ENCODE results near the gene RAB19. TPM values are rescaled to one million over a fixed set of nuclear protein-coding genes. Genes with fewer than 3 reads are reported as not detected.

The RAB19 gene
- total and polyA plus RNA-seq, 4 experiments from 2014 or later: 1.6 to 3.2 (median 2.3) TPM

DNA sequence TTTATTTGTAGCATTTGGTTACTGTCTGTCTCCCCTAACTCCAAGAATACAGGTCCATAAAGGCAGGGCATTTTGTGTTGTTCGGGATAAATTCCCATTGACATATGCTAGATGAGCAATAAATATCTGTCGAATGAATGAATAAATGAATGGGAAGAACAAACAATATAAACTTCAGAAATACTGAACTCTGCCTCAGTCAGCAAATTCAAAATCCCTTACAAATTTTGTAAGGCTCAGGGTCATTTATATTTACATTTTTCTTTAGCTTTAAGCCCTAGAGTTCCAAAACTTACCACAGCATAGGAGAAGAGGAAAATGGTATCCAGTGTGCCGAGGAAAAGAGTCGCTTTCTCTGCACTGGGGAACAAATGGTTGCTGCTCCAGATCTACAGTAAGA is 34.6 kb upstream of the RAB19 start:
- H3K9me3 ChIP-seq (ENCODE audit: control insufficient read depth in 1 of 2, low read length in 2 of 2): no peaks in the 10 kb centered on the region
- intact Hi-C loops (cut with micrococcal nuclease): no loop called here
- no peaks in the 10 kb centered on the region for H3K27me3 ChIP-seq (ENCODE audit: insufficient read depth, low read length)
- no peak overlapping the region for H3K4me3 ChIP-seq (ENCODE audit: low read length in 2 of 2)
- POLR2A ChIA-PET (ENCODE audit: partially characterized antibody): no interaction called here
- DNase-seq: no peak
- Mint-ChIP-seq H3K4me3 (no peak overlapping the region), H3K36me3 (peaks cover 20 to 24% of the 10 kb centered on the region in 2 donors), H3K4me1 (peaks cover 1 to 5% (median 2%) of the 10 kb centered on the region in 4 donors), H3K9me3 (no peaks in the 10 kb centered on the region), H3K27ac (no peak overlapping the region), H3K27me3 (no peaks in the 10 kb centered on the region)
- CTCF ChIA-PET (ENCODE audit: partially characterized antibody): no interaction called here
- H3K27ac ChIP-seq (ENCODE audit: low read depth, low read length): no peak overlapping the region
- peaks cover 5% of the 10 kb centered on the region for H3K36me3 ChIP-seq (ENCODE audit: insufficient read depth, low read length)
- no peaks in the 10 kb centered on the region for H3K4me1 ChIP-seq (ENCODE audit: insufficient read depth, low read length)

DNA sequence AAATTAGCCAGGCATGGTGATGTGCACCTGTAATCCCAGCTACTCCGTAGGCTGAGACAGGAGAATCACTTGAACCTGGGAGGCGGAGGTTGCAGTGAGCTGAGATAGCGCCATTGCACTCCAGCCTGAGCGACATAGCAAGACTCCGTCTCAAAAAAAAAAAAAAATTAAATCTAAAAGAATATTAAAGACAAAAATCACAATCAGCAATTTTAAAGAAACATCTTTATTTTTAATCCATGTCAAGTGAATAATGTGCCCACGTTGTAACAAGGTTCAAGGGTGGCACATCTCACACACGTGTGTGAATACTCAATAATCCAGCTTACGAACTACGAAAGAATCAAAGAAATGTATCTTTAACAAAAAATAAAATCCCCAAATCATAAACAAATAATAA is 28.5 kb upstream of the RAB19 start:
- H3K27ac ChIP-seq (ENCODE audit: low read depth, low read length): peak overlapping the region; percentile 59

DNA sequence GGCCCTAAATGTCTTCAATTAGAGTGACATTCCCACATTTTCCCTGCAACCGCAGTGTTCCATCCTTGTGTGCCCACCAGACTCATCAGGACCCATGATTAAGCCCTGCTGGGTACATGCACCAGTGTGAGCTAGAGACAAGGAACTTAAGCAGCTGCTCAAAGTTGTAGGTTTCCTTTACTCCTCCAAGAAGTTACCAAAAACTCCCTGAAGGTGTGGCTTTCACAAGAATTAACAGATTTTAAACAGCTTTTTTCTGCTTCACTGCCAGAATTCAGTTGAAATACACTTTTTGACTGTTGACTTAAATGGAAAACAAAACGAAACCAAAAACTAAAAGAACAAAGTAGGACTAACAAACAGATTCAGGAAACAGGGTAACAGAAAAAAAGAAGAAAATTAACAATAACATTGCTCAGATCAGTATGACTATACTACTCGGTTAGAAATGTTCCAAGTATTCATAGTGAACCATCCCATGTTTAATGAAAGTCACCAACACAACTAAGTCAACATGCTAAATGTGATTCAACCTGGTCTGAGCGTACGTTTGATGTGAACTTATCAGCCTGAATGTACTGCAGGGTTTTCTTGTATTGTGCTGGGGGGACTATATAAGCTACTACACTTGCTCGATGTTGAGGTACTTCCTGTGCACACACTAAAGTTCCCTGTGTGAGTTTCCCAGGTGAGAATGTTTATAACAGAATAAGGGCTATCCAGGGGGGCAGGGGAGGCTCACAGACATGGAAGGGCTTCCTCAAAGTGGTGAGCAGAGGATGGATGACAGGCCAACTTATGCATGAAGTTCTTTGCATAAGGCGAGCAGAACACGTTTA is 27.7 kb upstream of the RAB19 start:
- H3K9me3 Mint-ChIP-seq: no peaks in the 10 kb centered on the region
- Histone ChIP-seq H3K4me1 (ENCODE audit: insufficient read depth, low read length) (peaks cover 15% of the 10 kb centered on the region), H3K36me3 (ENCODE audit: insufficient read depth, low read length) (peaks cover 5% of the 10 kb centered on the region), H3K27ac (ENCODE audit: low read depth, low read length) (peak overlapping the region; percentile 59), H3K27me3 (ENCODE audit: insufficient read depth, low read length) (no peaks in the 10 kb centered on the region), H3K4me3 (ENCODE audit: low read length in 2 of 2) (peak overlapping the region; percentile 14 to 56), H3K9me3 (ENCODE audit: control insufficient read depth in 1 of 2, low read length in 2 of 2) (no peaks in the 10 kb centered on the region)
- H3K27me3 Mint-ChIP-seq: no peaks in the 10 kb centered on the region
- H3K4me1 Mint-ChIP-seq: peaks cover 10 to 23% (median 13%) of the 10 kb centered on the region in 4 donors
- H3K4me3 Mint-ChIP-seq: peak overlapping the region; percentile 75 to 99 (median 86)
- intact Hi-C loops (cut with micrococcal nuclease): no loop called here
- POLR2A ChIA-PET (ENCODE audit: partially characterized antibody): interaction anchor here (0.8 to 3.0 kb wide), 9 partner anchors 10 to 1017 kb away, joined by 3 to 15 read pairs (median 6); partner anchors contain the start of genes LUC7L2, RAB19 and SLC37A3
- peak overlapping the region; percentile 84 to 97 (median 93) for H3K27ac Mint-ChIP-seq
- peaks cover 12 to 22% of the 10 kb centered on the region in 2 donors for H3K36me3 Mint-ChIP-seq
- DNase-seq: peak in 4 of 5 donors; percentile 30 to 48 (median 40)
- CTCF ChIA-PET (ENCODE audit: partially characterized antibody): interaction anchor here (0.9 to 2.8 kb wide), 8 partner anchors 10 to 123 kb away, joined by 3 to 10 read pairs (median 4); partner anchors contain the start of gene SLC37A3

More for the DNA sequence above, 28.5 kb upstream of the RAB19 start:
- Mint-ChIP-seq H3K4me1 (peaks cover 10 to 23% (median 14%) of the 10 kb centered on the region in 4 donors), H3K27ac (peak overlapping the region; percentile 84 to 97 (median 93)), H3K4me3 (peak overlapping the region in 7 of 8 donors; percentile 81 to 99 (median 89)), H3K27me3 (no peaks in the 10 kb centered on the region), H3K36me3 (peaks cover 12 to 25% of the 10 kb centered on the region in 2 donors), H3K9me3 (no peaks in the 10 kb centered on the region)
- Histone ChIP-seq H3K27me3 (ENCODE audit: insufficient read depth, low read length) (no peaks in the 10 kb centered on the region), H3K4me3 (ENCODE audit: low read length in 2 of 2) (peak overlapping the region; percentile 14 to 56), H3K9me3 (ENCODE audit: control insufficient read depth in 1 of 2, low read length in 2 of 2) (no peaks in the 10 kb centered on the region), H3K4me1 (ENCODE audit: insufficient read depth, low read length) (peaks cover 15% of the 10 kb centered on the region), H3K36me3 (ENCODE audit: insufficient read depth, low read length) (peaks cover 5% of the 10 kb centered on the region)
- POLR2A ChIA-PET (ENCODE audit: partially characterized antibody): interaction anchor here (1.1 to 3.0 kb wide), 7 partner anchors 11 to 1016 kb away, joined by 5 to 15 read pairs (median 8); partner anchors contain the start of genes LUC7L2, RAB19 and SLC37A3
- intact Hi-C loops (cut with micrococcal nuclease): no loop called here
- CTCF ChIA-PET (ENCODE audit: partially characterized antibody): interaction anchor here (0.7 to 2.8 kb wide), 8 partner anchors 11 to 122 kb away, joined by 3 to 10 read pairs (median 4); partner anchors contain the start of gene SLC37A3
- no peak for DNase-seq

DNA sequence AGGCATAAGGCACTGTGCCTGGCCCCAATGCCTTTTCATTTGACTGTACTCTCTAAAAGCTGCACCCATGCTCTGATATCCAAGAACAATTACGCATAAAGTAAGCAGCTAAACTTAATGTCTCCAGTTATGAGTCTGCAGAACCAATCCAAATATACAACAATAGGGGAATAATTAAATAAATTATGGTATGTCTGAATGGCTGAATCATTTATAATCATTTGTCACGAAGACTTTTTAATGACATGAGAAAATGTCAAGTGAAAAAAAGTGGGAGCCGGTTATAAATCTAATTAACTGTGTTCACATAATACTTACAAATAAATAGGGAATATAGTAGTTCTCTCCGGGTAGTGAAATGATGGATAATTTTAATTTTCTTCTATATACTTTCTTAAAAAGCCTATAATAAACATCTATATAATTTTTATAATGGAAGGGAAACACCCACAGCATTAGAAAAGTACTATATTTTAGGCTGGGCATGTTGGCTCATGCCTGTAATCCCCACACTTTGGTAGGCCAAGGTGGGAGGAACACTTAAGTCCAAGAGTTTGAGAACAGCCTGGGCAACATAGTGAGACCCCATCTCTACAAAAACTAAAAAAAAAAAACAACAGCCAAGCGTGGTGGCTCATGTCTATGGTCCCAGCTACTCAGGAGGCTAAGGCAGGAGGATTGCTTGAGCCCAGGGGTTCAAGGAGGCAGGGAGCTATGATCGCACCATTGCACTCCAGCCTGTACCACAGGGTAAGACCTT is 19.7 kb upstream of the RAB19 start:
- Mint-ChIP-seq H3K27ac (peak overlapping the region in 2 of 7 donors; percentile 16 to 68), H3K4me1 (peaks cover 6 to 12% (median 9%) of the 10 kb centered on the region in 4 donors), H3K4me3 (no peak overlapping the region), H3K27me3 (no peaks in the 10 kb centered on the region), H3K36me3 (peaks cover 13 to 20% of the 10 kb centered on the region in 2 donors), H3K9me3 (no peaks in the 10 kb centered on the region)
- no peak for DNase-seq
- H3K36me3 ChIP-seq (ENCODE audit: insufficient read depth, low read length): peaks cover 5% of the 10 kb centered on the region
- H3K9me3 ChIP-seq (ENCODE audit: control insufficient read depth in 1 of 2, low read length in 2 of 2): no peaks in the 10 kb centered on the region
- intact Hi-C loops (cut with micrococcal nuclease): no loop called here
- ChIA-PET POLR2A (ENCODE audit: partially characterized antibody) (interaction anchor here (3.4 kb wide), 1 partner anchor 8 kb away, joined by 15 read pairs; no protein-coding TSS in a partner anchor), CTCF (ENCODE audit: partially characterized antibody) (interaction anchor here (0.6 to 1.3 kb wide), 3 partner anchors 7 to 92 kb away, joined by 3 read pairs; no protein-coding TSS in a partner anchor)
- H3K4me1 ChIP-seq (ENCODE audit: insufficient read depth, low read length): peaks cover 5% of the 10 kb centered on the region
- no peak overlapping the region for H3K4me3 ChIP-seq (ENCODE audit: low read length in 2 of 2)
- H3K27ac ChIP-seq (ENCODE audit: low read depth, low read length): no peak overlapping the region
- no peaks in the 10 kb centered on the region for H3K27me3 ChIP-seq (ENCODE audit: insufficient read depth, low read length)

DNA sequence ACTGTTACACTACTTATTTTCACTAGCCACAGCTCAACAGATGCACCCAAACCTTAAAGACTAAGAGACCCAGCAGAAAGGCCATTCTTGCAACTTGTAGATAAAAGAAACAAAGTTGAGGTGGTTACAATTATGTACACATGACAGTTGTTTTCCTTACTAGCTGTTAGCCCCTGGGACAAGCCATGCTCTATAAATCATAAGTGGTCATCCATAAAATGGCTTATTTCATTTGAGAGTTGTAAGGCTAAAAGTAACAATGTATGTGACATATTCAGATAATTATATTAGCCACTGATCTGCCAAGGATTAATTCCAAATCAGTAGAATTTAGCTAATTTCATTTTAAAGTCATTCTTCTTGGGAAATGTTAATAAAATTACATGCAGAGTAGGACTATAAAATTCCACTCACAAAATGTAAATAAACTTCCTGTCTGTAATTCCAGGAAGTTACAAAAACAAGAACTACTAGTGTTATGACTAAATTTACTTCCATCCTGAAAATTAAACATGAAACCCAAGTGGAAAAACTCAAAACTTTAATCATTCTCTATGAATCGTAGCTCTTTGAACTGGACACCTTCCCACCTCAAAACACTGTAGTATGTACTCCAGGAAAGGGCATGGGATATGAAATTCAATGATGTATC is 18.8 kb upstream of the RAB19 start:
- Histone ChIP-seq H3K4me1 (ENCODE audit: insufficient read depth, low read length) (peaks cover 9% of the 10 kb centered on the region), H3K4me3 (ENCODE audit: low read length in 2 of 2) (no peak overlapping the region), H3K27me3 (ENCODE audit: insufficient read depth, low read length) (no peaks in the 10 kb centered on the region), H3K36me3 (ENCODE audit: insufficient read depth, low read length) (peaks cover 2% of the 10 kb centered on the region), H3K9me3 (ENCODE audit: control insufficient read depth in 1 of 2, low read length in 2 of 2) (no peaks in the 10 kb centered on the region), H3K27ac (ENCODE audit: low read depth, low read length) (no peak overlapping the region)
- intact Hi-C loops (cut with micrococcal nuclease): no loop called here
- H3K27ac Mint-ChIP-seq: no peak overlapping the region
- ChIA-PET POLR2A (ENCODE audit: partially characterized antibody) (interaction anchor here (1.4 to 3.4 kb wide), 2 partner anchors 9 to 208 kb away, joined by 3 to 15 read pairs; no protein-coding TSS in a partner anchor), CTCF (ENCODE audit: partially characterized antibody) (interaction anchor here (0.6 to 1.3 kb wide), 3 partner anchors 13 to 91 kb away, joined by 3 read pairs; no protein-coding TSS in a partner anchor)
- no peak for DNase-seq
- no peak overlapping the region for H3K4me3 Mint-ChIP-seq
- H3K27me3 Mint-ChIP-seq: no peaks in the 10 kb centered on the region
- peaks cover 8 to 12% of the 10 kb centered on the region in 2 donors for H3K36me3 Mint-ChIP-seq
- peaks cover 6 to 16% (median 12%) of the 10 kb centered on the region in 4 donors for H3K4me1 Mint-ChIP-seq
- H3K9me3 Mint-ChIP-seq: no peaks in the 10 kb centered on the region

DNA sequence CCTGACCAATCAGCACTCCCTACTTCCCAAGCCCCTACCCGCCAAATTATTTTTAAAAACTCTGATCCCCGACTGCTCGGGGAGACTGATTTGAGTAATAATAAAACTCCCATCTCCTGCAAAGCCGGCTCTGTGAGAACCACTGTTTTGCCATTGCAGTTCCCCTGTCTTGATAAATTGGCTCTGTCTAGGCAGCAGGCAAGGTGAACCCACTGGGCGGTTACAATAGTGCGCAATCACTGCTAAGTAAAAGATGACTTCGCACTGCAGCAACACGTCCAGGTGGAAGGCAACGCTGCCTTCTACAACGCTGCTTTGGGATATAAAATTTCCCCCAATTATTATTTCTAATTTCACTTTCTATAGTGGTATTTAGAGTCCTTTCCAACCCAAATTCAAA is 14.4 kb upstream of the RAB19 start:
- peaks cover 43% of the 10 kb centered on the region for H3K4me1 ChIP-seq (ENCODE audit: insufficient read depth, low read length)
- peak overlapping the region in 1 of 8 donors; percentile 43 for H3K4me3 Mint-ChIP-seq
- H3K4me1 Mint-ChIP-seq: peaks cover 5 to 15% (median 10%) of the 10 kb centered on the region in 4 donors
- intact Hi-C loops (cut with micrococcal nuclease): no loop called here
- no peaks in the 10 kb centered on the region for H3K36me3 Mint-ChIP-seq
- ChIA-PET CTCF (ENCODE audit: partially characterized antibody) (interaction anchor here (1.6 kb wide), 1 partner anchor 87 kb away, joined by 3 read pairs; no protein-coding TSS in a partner anchor), POLR2A (ENCODE audit: partially characterized antibody) (no interaction called here)
- H3K27me3 ChIP-seq (ENCODE audit: insufficient read depth, low read length): no peaks in the 10 kb centered on the region
- no peak overlapping the region for H3K27ac ChIP-seq (ENCODE audit: low read depth, low read length)
- no peak for DNase-seq
- no peaks in the 10 kb centered on the region for H3K27me3 Mint-ChIP-seq
- no peaks in the 10 kb centered on the region for H3K36me3 ChIP-seq (ENCODE audit: insufficient read depth, low read length)
- H3K9me3 Mint-ChIP-seq: no peaks in the 10 kb centered on the region
- H3K9me3 ChIP-seq (ENCODE audit: control insufficient read depth in 1 of 2, low read length in 2 of 2): no peaks in the 10 kb centered on the region
- no peak overlapping the region for H3K4me3 ChIP-seq (ENCODE audit: low read length in 2 of 2)
- H3K27ac Mint-ChIP-seq: peak overlapping the region in 4 of 7 donors; percentile 6 to 60 (median 20)
